Retinal pigment epithelial cell (primary cell): Measurements from ENCODE around the gene CHIC2.

Experiments used
- DNase-seq: peaks from one replicate; pipeline ENCODE4 v3.0.0-alpha.2; 2010; ENCODE audit warnings: low read depth
- H3K4me3 ChIP-seq: 2 replicates; pipeline ENCODE4 v1.5.1; 2011; ENCODE audit warnings: mild to moderate bottlenecking, low read length, control low read depth, moderate library complexity
- CTCF ChIP-seq: conservative IDR thresholded peaks from 2 replicates; pipeline ENCODE4 v1.5.1; 2011; ENCODE audit warnings: low read depth, low read length, control low read depth, inconsistent platforms

The CHIC2 gene

GRCh38 chr4:54097152-54097551 lies 32.7 kb upstream of the CHIC2 start:
- no peak overlapping the region for H3K4me3 ChIP-seq
- DNase-seq: peak; percentile 93
- TF ChIP-seq CTCF: no peak

DNA sequence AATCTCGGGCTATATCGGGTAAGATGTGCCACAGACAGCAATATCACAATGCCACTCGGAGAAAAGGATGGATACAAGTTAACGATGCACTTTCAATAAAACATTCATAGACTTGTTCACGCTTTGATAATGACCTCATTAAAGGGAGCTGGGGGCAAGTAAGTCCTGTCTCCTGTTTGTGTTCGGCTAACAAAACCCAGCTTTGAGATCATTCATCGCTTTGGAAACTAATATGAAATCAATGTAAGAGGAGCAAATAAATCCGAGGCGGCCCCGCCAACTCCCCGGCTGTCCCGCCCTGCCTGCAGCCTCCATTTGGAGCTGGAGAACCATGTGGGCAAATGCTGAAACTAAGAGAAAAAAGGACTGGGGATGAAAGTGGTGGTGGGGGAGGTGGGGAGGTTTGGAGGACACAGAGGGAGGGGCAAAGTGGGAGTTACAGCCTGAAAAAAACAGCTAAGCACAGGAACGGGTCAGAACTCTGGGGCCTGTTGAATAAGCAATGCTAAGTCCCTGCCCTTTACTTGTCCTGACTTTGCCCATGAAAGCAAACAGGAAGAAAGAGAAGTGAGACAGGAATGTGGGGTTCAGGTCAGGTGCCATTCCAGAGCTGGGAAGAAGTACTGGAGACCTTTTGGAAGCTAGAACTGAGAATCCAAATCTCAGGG lies 32.0 kb upstream of the CHIC2 start:
- no peak for TF ChIP-seq CTCF
- H3K4me3 ChIP-seq: no peak overlapping the region
- DNase-seq: no peak

DNA sequence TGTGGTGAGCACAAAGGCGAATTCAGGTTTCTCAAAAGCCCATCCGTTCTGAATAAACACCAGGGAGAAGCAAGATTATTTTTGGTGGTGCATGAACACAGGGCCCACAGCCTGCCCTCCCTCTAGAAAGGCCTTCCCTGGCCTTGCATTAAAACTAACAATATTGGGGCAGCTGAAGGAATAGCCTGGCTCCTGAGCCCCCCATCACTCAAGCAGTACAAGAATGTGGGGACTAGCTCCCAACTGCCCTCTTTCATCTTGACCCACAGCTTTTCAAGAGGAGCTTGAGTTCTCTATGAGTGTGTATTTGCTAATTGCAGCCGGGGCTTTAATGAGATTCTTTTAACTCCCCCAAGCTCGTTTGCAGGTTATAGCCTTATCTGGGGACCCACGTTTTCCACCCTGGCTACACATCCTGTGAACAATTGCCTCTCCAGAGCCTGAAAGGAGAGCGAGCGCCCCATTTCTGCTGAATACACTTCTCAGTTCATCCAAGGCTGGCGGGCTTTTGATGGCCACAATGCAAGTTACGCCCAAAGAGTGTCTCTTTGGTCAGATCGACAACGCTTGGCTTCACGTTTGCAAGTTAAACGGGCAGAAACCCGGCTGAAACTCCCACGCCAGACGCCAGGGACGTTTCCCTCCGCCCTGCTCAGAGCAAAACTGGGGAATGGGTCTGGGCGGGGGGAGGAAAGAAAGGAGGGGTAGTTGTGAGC lies 30.9 kb upstream of the CHIC2 start:
- no peak for TF ChIP-seq CTCF
- no peak for DNase-seq
- no peak overlapping the region for H3K4me3 ChIP-seq

DNA sequence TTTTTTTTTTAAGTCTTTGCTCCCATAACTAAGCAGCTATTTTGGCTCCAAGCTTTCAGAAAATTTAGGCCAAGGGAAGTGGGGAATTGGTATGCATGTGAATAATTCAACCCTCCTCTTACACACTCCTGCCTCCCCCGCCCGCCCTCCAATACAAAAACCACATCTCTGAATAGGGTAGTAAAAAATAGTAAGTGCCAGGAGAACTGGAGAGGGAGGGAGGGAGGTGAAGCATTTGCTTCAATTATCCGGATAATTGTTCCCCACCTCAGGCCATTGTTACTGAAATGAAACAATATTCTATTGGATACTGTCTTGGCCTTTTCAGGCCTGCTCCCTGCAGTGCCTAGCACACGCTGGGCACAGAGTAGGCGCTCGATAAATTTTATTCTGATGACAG lies 30.0 kb upstream of the CHIC2 start:
- DNase-seq: no peak
- TF ChIP-seq CTCF: no peak
- no peak overlapping the region for H3K4me3 ChIP-seq

- no peak for DNase-seq
- H3K4me3 ChIP-seq: no peak overlapping the region
Measured at GRCh38 chr4:54093324-54094240, 29.2 kb upstream of the CHIC2 start.

More at GRCh38 chr4:54093324-54094240, 29.2 kb upstream of the CHIC2 start:
- TF ChIP-seq CTCF: no peak
